ENCODE data around the gene ETV3. TPM values are rescaled to one million over a fixed set of nuclear protein-coding genes. Genes with fewer than 3 reads are reported as not detected.

Gene ETV3
- total RNA-seq, 2 experiments from 2014 or later = 11.1 to 20.4 TPM

DNA sequence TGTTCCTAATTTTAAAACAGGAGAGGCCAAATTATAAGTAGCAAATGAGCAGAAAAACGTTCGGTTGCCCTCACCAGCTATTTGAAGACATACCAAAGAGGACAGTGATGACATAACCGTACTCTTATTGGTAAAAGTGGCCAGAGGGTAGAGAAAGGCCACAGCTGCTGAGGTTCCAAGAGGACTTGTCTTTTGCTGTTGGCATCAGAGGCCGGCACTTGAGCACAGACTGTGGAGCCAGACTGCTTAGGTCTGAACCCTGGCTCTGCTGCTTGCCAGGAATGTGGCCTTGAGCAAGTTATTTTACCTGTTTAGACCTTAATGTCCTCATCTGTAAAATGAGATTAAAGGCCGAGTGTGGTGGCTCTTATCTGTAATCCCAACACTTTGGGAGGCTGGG is 53.5 kb downstream of the ETV3 start:
- intact Hi-C loops (cut with micrococcal nuclease; ENCODE audit: unreplicated experiment) = no loop called here
- Histone ChIP-seq H3K79me2 (ENCODE audit: insufficient read depth, low read depth, low read length) (no peaks in the 10 kb centered on the region), H3K9me3 (ENCODE audit: low read length) (no peaks in the 10 kb centered on the region), H3K4me3 (ENCODE audit: low read depth, low read length, poor library complexity, severe bottlenecking) (no peak overlapping the region), H3K27ac (ENCODE audit: low read depth, low read length, poor library complexity, severe bottlenecking) (no peak overlapping the region), H3K4me1 (ENCODE audit: insufficient read depth, low read length, poor library complexity, severe bottlenecking) (no peaks in the 10 kb centered on the region), H3K36me3 (ENCODE audit: insufficient read depth, low read length) (no peaks in the 10 kb centered on the region), H4K20me1 (ENCODE audit: insufficient read depth, low read length) (no peaks in the 10 kb centered on the region), H3K4me2 (ENCODE audit: low read length) (no peak overlapping the region), H3K9me2 (ENCODE audit: insufficient read depth, low read length) (no peaks in the 10 kb centered on the region), H2AFZ (ENCODE audit: low read length) (no peak overlapping the region)
- TF ChIP-seq EZH2phosphoT487 (IDR thresholded peaks at IDR 0.05; ENCODE audit: borderline replicate concordance, low read depth, low read length) = no peak
- TF ChIP-seq, protein P1, sequence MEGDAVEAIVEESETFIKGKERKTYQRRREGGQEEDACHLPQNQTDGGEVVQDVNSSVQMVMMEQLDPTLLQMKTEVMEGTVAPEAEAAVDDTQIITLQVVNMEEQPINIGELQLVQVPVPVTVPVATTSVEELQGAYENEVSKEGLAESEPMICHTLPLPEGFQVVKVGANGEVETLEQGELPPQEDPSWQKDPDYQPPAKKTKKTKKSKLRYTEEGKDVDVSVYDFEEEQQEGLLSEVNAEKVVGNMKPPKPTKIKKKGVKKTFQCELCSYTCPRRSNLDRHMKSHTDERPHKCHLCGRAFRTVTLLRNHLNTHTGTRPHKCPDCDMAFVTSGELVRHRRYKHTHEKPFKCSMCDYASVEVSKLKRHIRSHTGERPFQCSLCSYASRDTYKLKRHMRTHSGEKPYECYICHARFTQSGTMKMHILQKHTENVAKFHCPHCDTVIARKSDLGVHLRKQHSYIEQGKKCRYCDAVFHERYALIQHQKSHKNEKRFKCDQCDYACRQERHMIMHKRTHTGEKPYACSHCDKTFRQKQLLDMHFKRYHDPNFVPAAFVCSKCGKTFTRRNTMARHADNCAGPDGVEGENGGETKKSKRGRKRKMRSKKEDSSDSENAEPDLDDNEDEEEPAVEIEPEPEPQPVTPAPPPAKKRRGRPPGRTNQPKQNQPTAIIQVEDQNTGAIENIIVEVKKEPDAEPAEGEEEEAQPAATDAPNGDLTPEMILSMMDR (conservative IDR thresholded peaks at IDR 0.05; ENCODE audit: low read length) = no peak
- ChIA-PET CTCF (ENCODE audit: unreplicated experiment) (no interaction called here), POLR2A (interaction anchor here (0.7 kb wide), 1 partner anchor 190 kb away, joined by 3 read pairs; no protein-coding TSS in a partner anchor)
- no TSS peak for BruUV-seq (replicated peaks)
- no peak for DNase-seq (ENCODE audit: low spot score)

DNA sequence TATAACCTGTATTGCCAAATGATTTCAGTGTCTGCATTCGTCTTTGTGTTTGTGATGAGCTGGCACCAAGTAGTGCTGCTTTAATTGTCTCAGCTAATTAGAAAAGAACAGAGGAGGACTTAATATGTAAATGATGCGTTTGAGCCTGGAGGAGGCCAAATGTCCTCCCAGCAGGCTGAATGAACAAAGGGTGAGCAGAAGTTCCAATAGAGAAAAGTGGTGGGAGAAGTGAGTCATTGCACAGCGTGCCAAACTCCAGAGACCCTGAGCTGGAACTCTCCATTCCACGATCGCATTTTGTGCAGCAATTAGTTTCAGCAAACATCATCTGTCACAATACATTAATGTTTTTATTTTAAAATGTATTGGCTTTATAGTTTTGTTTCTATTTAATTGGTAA is 56.5 kb downstream of the ETV3 start:
- POLR2A ChIA-PET = interaction anchor here (0.7 to 1.2 kb wide), 2 partner anchors 9 to 75 kb away, joined by 3 read pairs; no protein-coding TSS in a partner anchor

DNA sequence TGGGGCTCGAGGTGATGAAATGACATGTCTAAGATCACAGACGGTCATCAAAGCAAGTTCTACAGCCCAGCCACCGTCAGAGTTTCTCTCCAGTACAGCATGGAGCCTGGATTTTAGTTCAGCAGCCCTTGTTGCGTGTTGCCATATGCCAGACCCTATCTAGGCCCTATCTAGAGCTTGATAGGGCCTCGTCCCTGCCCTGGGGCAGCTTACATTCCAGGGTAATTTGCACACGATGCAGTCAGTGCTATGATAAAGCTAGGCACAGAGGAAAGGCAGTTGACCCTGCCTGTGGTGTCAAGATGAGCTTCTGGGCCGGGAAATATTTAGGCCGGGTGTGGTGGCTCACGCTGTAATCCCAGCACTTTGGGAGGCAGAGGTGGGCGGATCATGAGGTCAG is 57.5 kb downstream of the ETV3 start:
- H3K4me3 ChIP-seq (ENCODE audit: low read depth, low read length, poor library complexity, severe bottlenecking) = no peak overlapping the region
- no peaks in the 10 kb centered on the region for H3K36me3 ChIP-seq (ENCODE audit: insufficient read depth, low read length)
- no peak overlapping the region for H3K4me2 ChIP-seq (ENCODE audit: low read length)
- intact Hi-C loops (cut with micrococcal nuclease; ENCODE audit: unreplicated experiment) = no loop called here
- no peaks in the 10 kb centered on the region for H3K4me1 ChIP-seq (ENCODE audit: insufficient read depth, low read length, poor library complexity, severe bottlenecking)
- TF ChIP-seq, protein P1 (conservative IDR thresholded peaks at IDR 0.05; ENCODE audit: low read length) = no peak
- no peak for TF ChIP-seq EZH2phosphoT487 (IDR thresholded peaks at IDR 0.05; ENCODE audit: borderline replicate concordance, low read depth, low read length)
- no peak overlapping the region for H3K27ac ChIP-seq (ENCODE audit: low read depth, low read length, poor library complexity, severe bottlenecking)
- H4K20me1 ChIP-seq (ENCODE audit: insufficient read depth, low read length) = no peaks in the 10 kb centered on the region
- POLR2A ChIA-PET = interaction anchor here (1.2 kb wide), 1 partner anchor 76 kb away, joined by 3 read pairs; no protein-coding TSS in a partner anchor
- no peak overlapping the region for H2AFZ ChIP-seq (ENCODE audit: low read length)
- no peaks in the 10 kb centered on the region for H3K79me2 ChIP-seq (ENCODE audit: insufficient read depth, low read depth, low read length)
- DNase-seq (ENCODE audit: low spot score) = no peak
- CTCF ChIA-PET (ENCODE audit: unreplicated experiment) = interaction anchor here (1.3 kb wide), 1 partner anchor 76 kb away, joined by 3 read pairs; no protein-coding TSS in a partner anchor
- H3K9me2 ChIP-seq (ENCODE audit: insufficient read depth, low read length) = 0 out of 2 replicates have a peak, but pooled peaks cover 3% of the 10 kb centered on the region
- no peaks in the 10 kb centered on the region for H3K9me3 ChIP-seq (ENCODE audit: low read length)
- BruUV-seq (replicated peaks) = no TSS peak

More for the DNA sequence above, 56.5 kb downstream of the ETV3 start:
- Histone ChIP-seq H3K36me3 (ENCODE audit: insufficient read depth, low read length) (no peaks in the 10 kb centered on the region), H4K20me1 (ENCODE audit: insufficient read depth, low read length) (no peaks in the 10 kb centered on the region), H3K9me3 (ENCODE audit: low read length) (no peaks in the 10 kb centered on the region), H2AFZ (ENCODE audit: low read length) (no peak overlapping the region), H3K4me3 (ENCODE audit: low read depth, low read length, poor library complexity, severe bottlenecking) (no peak overlapping the region), H3K27ac (ENCODE audit: low read depth, low read length, poor library complexity, severe bottlenecking) (no peak overlapping the region), H3K9me2 (ENCODE audit: insufficient read depth, low read length) (0 out of 2 replicates have a peak, but pooled peaks cover 3% of the 10 kb centered on the region), H3K79me2 (ENCODE audit: insufficient read depth, low read depth, low read length) (no peaks in the 10 kb centered on the region), H3K4me2 (ENCODE audit: low read length) (no peak overlapping the region), H3K4me1 (ENCODE audit: insufficient read depth, low read length, poor library complexity, severe bottlenecking) (no peaks in the 10 kb centered on the region)
- CTCF ChIA-PET (ENCODE audit: unreplicated experiment) = interaction anchor here (1.3 kb wide), 1 partner anchor 75 kb away, joined by 3 read pairs; no protein-coding TSS in a partner anchor
- DNase-seq (ENCODE audit: low spot score) = no peak
- intact Hi-C loops (cut with micrococcal nuclease; ENCODE audit: unreplicated experiment) = no loop called here
- TF ChIP-seq, protein P1 (conservative IDR thresholded peaks at IDR 0.05; ENCODE audit: low read length) = no peak
- no peak for TF ChIP-seq EZH2phosphoT487 (IDR thresholded peaks at IDR 0.05; ENCODE audit: borderline replicate concordance, low read depth, low read length)
- BruUV-seq (replicated peaks) = no TSS peak
